Mucosa of gallbladder (tissue), 1 donor: ENCODE results near the gene RNU7-1. TPM values are rescaled to one million over a fixed set of nuclear protein-coding genes. Genes with fewer than 3 reads are reported as not detected.

Experiments used
- DNase-seq: peaks from one replicate; pipeline ENCODE4 v3.0.0-alpha.2; 2020; ENCODE audit warnings: low spot score
- total RNA-seq: library from RNA; stranded (reverse); gene quantifications from one replicate; pipeline ENCODE4 v1.2.1, GENCODE V29; 2021
- donor health status: DM: no; HTN: no; CAD: no.

The RNU7-1 gene
- total RNA-seq, 1 donor from 2014 or later, result not detected

DNA sequence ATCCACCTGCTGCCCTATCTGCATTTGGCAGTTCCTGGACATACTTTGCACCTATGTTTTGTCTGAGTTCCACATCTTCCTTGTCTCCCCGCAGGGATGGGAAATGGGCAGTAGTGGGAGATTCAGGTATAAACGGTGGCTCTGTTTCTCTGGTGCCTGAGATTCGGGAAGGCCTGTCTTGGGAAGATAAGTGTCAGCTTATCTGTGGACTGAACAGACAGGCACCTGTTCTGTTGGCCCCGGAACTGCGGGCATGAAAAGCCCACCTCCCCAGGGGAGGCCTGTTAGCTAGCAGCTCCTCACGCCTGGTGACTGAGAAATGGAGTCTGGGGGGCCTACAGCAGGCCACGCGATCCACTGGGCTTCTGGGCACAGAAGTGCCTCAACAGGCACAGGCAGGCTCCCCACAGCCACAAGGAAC, 21.0 kb downstream of the RNU7-1 start:
- no peak for DNase-seq

GRCh38 chr12:6965026-6965661, 21.5 kb downstream of the RNU7-1 start:
- peak; percentile 91 for DNase-seq

GRCh38 chr12:6965714-6966113, 22.1 kb downstream of the RNU7-1 start:
- DNase-seq, result no peak

DNA sequence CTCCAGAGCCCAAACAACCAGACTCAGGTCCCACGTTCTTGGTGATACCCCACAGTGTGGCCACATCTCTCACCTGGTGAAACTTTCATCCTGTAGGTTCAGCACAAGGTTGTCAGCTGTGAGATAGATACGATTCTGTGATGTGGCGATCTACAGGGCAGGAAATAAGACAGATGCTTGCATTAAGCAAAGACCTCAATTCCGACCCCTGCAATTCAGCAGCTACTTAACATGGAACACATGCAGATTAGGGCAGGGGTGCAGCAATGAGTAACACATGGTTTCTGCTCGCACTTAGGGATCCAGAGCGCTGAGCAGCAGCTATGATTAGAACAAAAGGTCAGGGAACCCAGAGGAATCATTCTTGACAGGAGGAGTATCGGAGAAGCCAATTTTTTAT, 22.7 kb downstream of the RNU7-1 start:
- no peak for DNase-seq

DNA sequence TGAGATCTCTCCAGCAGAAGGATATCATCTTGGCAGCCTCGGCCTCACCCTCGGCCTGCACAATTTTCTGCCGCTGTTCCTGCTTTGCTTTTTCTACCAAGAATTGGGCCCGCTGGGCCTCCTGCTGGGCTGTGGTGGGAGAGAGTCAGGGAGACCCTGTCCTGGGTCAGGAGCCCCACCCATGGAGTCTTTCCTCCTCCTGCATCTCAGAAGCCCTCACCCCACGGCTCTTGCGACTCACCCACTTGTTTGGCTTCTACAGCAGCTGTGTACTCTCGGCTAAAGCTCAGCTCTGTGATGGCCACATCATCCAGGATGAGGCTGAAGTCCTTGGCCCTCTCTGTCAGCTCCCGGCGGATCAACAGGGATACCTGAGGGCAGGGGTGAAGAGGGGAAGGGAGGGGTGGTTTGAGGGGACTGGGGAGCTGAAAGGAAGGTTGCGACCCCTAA, 24.1 kb downstream of the RNU7-1 start:
- DNase-seq, result no peak

DNA sequence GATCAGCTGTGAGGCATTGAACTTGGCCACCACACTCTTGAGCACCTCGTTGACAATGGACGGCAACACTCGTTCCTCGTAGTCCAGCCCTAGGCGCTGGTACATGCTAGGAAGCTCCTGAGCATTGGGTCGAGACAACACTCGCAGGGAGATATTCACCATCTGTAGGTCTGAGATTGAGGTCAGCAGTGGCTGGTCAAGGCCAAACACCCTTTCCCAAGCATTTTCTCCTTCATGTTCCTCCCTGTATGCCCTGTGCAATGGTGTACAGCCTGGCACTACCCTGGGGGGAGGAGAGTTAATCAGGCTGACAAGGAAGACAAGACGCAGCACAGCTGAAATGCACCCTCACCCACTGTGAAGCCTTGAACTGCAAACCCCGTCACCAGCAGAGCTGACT, 24.8 kb downstream of the RNU7-1 start:
- DNase-seq, result no peak

GRCh38 chr12:6970096-6970527, 26.5 kb downstream of the RNU7-1 start:
- no peak for DNase-seq

DNA sequence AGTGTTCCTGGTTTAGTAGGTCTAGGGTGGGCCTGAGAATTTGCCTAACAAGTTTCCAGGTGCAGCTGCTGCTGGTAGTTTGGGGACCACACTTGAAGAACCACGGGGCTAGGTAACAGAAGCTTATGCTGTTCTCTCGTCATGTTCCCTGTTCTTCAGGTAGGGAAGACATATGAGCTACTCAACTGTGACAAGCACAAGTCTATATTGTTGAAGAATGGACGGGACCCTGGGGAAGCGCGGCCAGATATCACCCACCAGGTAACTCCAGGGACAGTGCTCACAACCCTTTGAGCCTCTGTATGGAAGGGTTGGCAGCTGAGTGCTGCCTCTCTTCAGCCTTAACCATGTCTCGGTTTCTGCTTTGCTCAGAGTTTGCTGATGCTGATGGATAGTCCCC, 30.6 kb downstream of the RNU7-1 start:
- no peak for DNase-seq

GRCh38 chr12:6975297-6976032, 31.8 kb downstream of the RNU7-1 start:
- no peak for DNase-seq

DNA sequence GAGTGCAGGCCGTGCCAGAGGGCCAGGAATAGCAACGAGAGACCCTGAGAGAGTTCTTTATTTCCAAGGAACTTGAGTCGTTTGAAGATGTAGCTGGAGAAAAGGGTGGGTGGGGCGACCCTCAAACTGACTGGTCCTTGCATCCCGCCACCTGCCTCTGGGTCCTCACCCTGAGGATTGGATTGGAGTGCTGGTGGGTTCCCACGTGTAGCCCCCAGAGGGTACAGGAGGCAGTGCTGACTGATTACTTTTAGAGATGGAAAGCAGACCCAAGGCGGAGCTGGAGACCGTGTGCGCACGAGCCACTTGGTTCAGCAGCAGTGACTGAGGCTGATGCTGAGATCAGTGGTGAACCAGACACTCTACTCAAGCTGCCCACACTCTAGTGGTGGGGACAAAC, 34.0 kb downstream of the RNU7-1 start:
- DNase-seq, result no peak

GRCh38 chr12:6978188-6978587, 34.6 kb downstream of the RNU7-1 start:
- no peak for DNase-seq

GRCh38 chr12:6978611-6979011, 35.0 kb downstream of the RNU7-1 start:
- no peak for DNase-seq

DNA sequence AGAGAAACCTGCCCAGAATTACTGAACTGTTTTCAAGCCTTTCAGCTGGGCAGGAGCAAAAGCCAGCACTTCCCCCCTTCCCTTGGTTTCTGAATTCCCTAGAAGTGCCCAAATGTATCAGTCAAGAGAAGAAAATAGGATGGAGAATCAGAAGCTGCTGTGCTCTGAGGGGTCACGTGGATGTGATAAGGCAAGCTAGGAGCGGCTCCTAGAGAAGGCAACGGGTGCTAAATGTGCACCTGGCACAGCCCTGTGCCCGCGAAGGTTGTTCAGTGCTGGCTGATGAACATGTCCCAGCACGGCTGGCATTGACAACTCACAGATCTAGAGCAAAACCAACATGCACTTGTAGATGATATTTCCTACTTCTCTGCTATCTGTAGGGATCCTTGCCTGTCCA, 35.4 kb downstream of the RNU7-1 start:
- no peak for DNase-seq

GRCh38 chr12:6979453-6979852, 35.8 kb downstream of the RNU7-1 start:
- DNase-seq, result no peak

DNA sequence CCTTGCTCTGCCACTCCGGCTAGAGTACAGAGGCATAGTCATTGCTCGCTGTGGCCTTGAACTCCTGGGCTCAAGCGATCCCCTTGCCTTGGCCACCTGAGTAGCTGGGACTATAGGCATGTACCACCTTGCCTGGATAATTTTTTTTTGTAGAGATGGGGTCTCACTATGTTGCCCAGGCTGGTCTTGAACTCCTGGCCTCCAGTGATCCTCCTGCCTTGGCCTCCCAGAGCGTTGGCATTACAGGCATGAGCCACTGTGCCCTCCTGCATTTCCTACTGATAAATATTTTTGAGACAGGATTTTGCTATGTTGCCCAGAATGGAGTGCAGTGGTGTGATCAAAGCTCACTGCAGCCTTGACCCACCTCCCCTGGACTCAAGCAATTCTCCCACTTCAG, 36.5 kb downstream of the RNU7-1 start:
- no peak for DNase-seq

- no peak for DNase-seq
Measured at GRCh38 chr12:6980740-6981139, 37.1 kb downstream of the RNU7-1 start.

DNA sequence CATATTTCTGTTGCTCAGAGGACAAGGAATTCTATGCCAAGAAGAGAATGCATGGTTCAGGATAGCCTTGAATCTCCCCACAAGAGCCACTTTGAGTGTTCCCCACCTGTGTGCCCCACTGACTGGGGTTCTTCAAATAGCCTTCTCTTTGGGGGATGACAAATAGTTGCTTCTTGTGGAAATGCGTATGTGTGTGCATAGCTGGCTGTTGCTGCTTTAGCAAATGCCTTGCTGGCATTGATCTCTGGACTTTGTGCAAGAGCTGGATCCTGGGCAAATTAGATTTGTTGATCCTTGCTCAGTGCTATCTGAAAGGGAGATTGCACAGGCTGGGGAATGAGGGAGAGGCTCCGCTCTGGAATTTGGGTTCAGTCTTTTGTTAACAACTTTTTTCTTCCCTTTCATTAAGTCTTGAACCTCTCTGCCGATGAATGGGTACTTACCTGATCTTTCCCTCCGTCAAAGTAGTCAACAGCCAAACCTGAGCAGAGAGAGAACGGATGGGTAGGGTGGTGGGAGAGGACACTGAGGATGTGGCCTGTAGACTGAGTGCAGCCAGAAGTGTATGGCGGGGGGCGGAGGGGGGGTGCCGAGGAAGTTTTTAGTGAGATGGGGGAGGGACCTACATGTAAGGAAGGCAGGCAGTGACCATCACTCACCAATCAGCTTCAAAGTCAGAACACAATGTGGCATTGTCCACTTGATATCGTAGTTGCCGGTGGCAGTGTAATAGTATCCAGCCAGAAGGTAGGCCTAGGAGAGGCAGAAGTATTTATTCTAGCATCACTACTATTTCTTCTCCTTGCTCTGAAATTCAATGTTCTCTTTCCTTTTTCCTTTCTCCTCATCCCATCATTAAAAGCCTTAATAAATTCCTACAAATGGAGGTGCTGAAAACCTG, 37.8 kb downstream of the RNU7-1 start:
- no peak for DNase-seq

- DNase-seq, result no peak
Measured at GRCh38 chr12:6982532-6982931, 38.9 kb downstream of the RNU7-1 start.

DNA sequence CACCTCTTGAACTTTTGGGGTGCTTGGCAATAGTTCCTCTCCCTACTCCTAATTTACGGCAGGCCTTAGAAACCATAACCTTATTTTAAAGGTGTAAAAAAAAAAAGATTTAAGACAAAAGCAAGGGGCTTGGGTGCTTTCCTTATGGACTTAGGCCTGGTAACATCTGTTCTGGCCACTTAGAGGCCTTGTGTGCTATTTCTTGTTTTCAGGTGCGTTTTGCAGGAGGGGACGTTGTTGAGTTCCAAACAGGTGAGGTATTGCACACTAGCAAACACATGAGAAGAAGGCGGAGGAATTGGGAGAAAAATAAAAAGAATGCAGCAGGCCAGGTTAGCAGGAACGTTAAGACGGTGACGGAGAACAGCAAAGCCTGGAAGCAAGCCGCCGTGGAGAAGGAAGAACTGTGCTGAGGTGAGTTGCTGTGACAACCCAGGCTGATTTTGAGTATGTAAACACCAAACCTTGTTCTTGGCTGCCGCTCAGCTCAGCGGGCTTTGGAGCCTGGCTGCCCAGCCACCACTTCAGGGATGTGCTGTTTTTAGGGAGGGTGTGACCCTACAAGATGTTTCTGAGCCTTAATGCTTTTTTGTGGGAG, 44.4 kb downstream of the RNU7-1 start:
- DNase-seq, result no peak
